ENCODE results near the gene TEF.

TEF gene

DNA sequence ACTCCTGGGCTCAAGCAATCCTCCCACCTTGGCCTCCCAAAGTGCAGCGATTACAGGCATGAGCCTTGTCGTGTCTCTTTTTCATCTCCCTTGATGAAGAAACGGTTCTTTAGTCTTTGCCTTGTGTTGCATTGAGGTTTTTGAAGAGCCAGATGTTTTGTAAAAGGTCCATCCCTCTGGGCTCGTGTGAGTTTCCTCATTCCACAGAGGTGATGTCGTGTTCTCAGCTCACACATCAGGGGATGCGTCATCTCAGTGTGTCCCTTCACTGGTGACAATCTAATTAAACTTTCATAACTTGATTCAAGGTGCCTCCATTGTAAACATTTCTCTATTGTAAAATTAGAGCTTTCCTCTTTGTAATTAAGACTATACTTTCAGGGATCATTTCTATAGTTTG, 29.7 kb upstream of the TEF start:
- DNase-seq (ENCODE audit: low read depth) = peak; percentile 10
- H3K4me3 ChIP-seq (ENCODE audit: control insufficient read depth, low read depth, low read length) = no peak overlapping the region
- TF ChIP-seq, protein P1, sequence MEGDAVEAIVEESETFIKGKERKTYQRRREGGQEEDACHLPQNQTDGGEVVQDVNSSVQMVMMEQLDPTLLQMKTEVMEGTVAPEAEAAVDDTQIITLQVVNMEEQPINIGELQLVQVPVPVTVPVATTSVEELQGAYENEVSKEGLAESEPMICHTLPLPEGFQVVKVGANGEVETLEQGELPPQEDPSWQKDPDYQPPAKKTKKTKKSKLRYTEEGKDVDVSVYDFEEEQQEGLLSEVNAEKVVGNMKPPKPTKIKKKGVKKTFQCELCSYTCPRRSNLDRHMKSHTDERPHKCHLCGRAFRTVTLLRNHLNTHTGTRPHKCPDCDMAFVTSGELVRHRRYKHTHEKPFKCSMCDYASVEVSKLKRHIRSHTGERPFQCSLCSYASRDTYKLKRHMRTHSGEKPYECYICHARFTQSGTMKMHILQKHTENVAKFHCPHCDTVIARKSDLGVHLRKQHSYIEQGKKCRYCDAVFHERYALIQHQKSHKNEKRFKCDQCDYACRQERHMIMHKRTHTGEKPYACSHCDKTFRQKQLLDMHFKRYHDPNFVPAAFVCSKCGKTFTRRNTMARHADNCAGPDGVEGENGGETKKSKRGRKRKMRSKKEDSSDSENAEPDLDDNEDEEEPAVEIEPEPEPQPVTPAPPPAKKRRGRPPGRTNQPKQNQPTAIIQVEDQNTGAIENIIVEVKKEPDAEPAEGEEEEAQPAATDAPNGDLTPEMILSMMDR (IDR thresholded peaks at IDR 0.05; ENCODE audit: control insufficient read depth, insufficient read depth, low read depth, low read length, missing control alignments) = no peak

DNA sequence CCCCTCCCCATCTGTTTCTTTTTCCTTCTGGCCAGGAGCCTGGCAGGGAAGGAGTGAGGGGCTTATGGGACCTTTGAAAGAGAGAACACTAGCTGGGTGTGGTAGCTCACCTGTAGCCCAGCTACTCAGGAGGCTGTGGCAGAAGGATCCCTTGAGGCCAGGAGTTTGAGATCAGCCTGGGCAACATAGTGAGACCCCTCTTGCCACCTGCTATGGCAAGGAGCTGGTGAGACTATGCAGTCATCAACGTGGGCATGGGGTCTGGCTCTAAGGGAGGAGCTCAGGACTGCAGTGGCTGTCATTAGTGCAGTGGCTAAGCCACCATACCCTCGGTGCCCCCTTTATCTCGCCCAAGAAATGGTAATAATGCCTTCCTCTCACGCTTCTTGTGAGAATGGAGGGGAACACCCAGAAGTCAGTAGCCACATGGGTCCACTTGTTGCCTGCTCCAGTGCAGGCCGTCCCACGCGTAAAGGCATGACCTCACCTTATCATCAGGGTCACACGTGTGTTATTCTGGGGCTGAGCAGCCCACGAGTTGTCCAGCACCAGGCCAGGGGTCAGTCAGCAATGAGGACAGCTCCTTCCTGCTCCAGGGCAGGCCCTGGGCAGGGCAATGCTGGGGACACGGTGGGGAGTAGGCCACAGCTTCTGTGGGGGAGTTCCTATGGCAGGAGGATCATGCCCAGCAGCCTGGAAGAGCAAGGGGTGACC, 27.7 kb upstream of the TEF start:
- no peak for DNase-seq (ENCODE audit: low read depth)
- TF ChIP-seq, protein P1 (IDR thresholded peaks at IDR 0.05; ENCODE audit: control insufficient read depth, insufficient read depth, low read depth, low read length, missing control alignments) = no peak
- no peak overlapping the region for H3K4me3 ChIP-seq (ENCODE audit: control insufficient read depth, low read depth, low read length)

DNA sequence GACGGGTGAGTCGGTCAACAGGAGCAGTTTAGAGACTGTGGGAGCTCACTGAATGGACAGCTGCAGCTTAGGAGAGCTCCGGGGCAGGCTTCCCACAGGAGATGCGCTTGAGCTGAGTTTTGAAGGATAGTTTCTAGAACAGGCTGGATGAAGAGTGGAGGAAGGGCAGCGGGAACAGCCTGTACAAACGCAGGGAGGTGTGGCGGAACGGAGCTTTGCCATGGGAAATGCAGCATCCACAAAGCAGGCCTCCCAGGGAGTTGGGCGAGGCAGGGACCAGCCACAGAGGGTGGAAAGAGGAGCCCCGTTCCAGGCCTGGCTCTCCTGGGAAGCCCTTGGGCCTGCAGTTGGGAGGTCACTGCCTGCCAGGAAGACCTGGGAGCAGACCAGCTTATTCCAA, 26.8 kb upstream of the TEF start:
- H3K4me3 ChIP-seq (ENCODE audit: control insufficient read depth, low read depth, low read length) = no peak overlapping the region
- no peak for DNase-seq (ENCODE audit: low read depth)
- TF ChIP-seq, protein P1 (IDR thresholded peaks at IDR 0.05; ENCODE audit: control insufficient read depth, insufficient read depth, low read depth, low read length, missing control alignments) = no peak

DNA sequence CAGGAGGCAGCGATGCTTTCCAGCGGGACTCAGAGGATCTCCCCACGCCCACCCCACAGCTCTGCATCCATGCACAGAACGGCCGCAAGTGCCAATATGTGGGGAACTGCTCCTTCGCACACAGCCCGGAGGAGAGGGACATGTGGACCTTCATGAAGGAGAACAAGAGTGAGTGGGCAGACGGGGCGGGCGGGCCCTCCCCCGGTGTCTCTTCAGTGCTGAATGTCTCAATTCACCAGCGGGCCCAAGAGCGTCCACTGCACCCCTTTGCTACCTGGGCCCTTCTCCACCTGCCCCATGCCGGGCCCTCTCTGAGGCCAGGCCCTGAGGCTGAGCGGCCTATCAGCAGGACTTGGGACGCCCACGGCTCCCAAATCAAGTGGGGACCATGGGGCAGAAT, 25.8 kb upstream of the TEF start:
- H3K4me3 ChIP-seq (ENCODE audit: control insufficient read depth, low read depth, low read length) = no peak overlapping the region
- TF ChIP-seq, protein P1 (IDR thresholded peaks at IDR 0.05; ENCODE audit: control insufficient read depth, insufficient read depth, low read depth, low read length, missing control alignments) = no peak
- DNase-seq (ENCODE audit: low read depth) = no peak

DNA sequence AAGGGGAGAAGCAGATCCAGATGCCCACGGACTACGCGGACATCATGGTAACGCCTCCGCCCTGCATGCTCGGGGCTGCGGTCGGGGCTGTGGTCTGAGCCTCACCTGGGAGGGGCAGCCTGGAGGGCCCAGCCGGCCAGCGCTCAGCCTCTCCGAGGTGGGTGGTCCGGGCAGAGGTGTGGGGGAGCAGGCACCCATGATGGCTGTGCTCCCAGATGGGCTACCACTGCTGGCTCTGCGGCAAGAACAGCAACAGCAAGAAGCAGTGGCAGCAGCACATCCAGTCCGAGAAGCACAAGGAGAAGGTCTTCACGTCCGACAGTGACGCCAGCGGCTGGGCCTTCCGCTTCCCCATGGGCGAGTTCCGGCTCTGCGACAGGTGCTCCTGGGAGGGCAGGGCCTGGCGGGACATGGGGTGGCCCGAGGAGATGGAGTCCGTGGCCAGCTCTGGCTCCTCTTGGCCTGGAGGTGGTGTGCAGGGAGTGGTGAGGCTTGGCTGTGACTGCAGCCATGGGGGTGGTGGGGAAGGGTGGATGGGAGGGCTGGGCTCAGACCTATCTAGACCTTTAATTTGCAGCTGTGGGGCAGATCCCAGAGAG, 25.2 kb upstream of the TEF start:
- DNase-seq (ENCODE audit: low read depth) = no peak
- TF ChIP-seq, protein P1 (IDR thresholded peaks at IDR 0.05; ENCODE audit: control insufficient read depth, insufficient read depth, low read depth, low read length, missing control alignments) = no peak

DNA sequence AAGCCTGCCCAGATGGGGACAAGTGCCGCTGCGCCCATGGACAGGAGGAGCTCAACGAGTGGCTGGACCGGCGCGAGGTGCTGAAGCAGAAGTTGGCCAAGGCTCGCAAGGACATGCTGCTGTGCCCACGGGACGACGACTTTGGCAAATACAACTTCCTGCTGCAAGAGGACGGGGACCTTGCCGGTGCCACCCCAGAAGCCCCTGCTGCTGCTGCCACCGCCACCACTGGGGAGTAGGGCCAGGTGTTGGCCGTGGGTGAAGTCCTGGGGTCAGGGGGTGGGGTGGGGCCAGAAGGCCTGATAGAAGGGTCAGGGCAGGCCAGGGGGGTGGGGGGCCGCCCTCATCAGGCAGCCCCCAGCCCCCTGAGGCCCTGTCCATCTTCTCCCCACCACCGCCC, 24.6 kb upstream of the TEF start:
- DNase-seq (ENCODE audit: low read depth) = no peak
- no peak overlapping the region for H3K4me3 ChIP-seq (ENCODE audit: control insufficient read depth, low read depth, low read length)
- TF ChIP-seq, protein P1 (IDR thresholded peaks at IDR 0.05; ENCODE audit: control insufficient read depth, insufficient read depth, low read depth, low read length, missing control alignments) = no peak

More for the DNA sequence above, 25.2 kb upstream of the TEF start:
- no peak overlapping the region for H3K4me3 ChIP-seq (ENCODE audit: control insufficient read depth, low read depth, low read length)
